Stimulated activated CD4-positive, alpha-beta T cell treated with anti-CD3 and anti-CD28 coated beads, Interleukin-12 subunit alpha, Interleukin-12 subunit beta, amount 100 ng/mL, for 24 hours (primary cell): ENCODE results near the gene TMEM245.

Source experiments
- DNase-seq, 2 experiments: peaks; one replicate each; pipeline ENCODE4 v3.0.0-alpha.2; 2020; ENCODE audit warnings: low read depth in 2 of 2

Gene TMEM245

GRCh38 chr9:109027176-109027575 lies 92.6 kb downstream of the TMEM245 start:
- no peak for DNase-seq

DNA sequence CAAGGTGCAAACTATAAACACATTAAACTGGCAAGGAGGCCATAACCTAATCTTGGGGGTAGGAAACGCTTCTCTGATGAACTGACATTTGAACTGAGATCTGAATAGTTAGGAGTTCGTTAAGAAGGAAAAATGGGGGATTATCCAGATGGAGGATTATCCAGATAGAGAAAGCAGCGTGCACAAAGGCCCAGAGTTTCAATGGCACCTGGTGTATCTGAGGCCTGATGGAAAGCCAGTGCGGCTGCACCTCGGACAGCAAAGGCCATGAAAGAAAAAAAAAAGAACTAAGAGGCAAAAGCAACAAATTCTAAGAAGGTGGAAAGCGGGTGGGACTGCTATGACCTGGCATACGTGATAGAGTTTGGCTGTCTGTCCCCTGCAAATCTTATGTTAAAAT lies 93.4 kb downstream of the TMEM245 start:
- DNase-seq, result no peak

- no peak for DNase-seq
Measured at GRCh38 chr9:109022873-109023272, 96.9 kb downstream of the TMEM245 start.

GRCh38 chr9:109020581-109021511 lies 98.9 kb downstream of the TMEM245 start:
- DNase-seq, result no peak

DNA sequence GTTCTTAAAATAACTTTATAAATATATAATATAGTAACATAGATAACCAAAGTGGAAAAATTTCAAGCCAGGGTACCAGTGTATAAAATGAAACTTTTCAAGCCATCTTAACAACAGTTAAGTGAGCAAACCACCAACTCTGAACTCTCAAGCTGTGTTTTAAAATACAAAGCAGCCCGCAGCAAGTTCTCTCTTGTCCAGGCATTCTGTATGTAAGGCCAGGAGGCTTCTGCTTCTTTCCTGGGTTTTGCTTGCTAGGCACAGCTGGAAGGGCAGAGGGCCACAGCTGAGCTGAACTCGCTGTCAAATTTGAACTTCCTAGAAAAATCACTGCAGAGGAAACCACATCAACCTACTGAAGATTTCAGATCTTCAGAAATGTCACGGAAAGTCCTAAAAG lies 99.6 kb downstream of the TMEM245 start:
- no peak for DNase-seq

DNA sequence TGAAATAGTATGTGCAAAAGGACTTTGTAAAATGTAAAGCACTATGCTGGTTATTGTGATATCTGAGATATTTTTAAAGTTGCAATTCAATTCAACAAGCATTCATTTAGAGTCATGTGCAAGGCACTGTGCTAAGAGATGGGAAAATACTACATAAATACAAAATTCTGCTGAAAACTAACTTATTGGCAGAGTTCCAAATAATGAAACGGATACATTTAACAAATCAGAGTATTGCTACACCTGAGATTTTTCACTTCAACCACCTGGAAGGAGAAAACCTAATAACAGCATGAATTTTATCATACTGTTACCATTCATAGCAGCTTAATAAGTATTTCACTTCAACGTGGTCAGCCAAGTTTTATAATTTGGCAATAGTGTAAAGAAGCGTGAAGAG lies 100.3 kb downstream of the TMEM245 start:
- DNase-seq, result no peak

- DNase-seq, result no peak
Measured at GRCh38 chr9:109017493-109017892, 102.3 kb downstream of the TMEM245 start.

- DNase-seq, result no peak
Measured at GRCh38 chr9:109017061-109017460, 102.7 kb downstream of the TMEM245 start.

DNA sequence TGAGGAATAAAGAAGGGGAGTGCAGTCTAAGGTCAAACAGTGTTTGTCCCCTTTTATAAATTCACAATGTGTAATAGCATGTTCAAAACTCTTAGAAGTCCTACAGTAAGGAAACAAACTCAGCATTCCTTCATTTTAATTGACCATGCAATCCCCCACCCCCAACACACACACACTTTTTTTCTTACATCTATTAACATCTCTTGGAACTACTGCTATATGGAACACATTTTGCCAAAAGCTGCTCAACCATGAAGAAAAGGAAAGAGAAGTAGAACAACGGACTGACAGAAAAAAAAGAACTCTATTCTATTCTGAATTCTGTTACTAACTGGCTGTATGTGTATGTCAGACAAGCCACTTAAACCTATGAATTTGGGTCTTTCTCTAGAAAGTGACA lies 103.6 kb downstream of the TMEM245 start:
- DNase-seq, result no peak

DNA sequence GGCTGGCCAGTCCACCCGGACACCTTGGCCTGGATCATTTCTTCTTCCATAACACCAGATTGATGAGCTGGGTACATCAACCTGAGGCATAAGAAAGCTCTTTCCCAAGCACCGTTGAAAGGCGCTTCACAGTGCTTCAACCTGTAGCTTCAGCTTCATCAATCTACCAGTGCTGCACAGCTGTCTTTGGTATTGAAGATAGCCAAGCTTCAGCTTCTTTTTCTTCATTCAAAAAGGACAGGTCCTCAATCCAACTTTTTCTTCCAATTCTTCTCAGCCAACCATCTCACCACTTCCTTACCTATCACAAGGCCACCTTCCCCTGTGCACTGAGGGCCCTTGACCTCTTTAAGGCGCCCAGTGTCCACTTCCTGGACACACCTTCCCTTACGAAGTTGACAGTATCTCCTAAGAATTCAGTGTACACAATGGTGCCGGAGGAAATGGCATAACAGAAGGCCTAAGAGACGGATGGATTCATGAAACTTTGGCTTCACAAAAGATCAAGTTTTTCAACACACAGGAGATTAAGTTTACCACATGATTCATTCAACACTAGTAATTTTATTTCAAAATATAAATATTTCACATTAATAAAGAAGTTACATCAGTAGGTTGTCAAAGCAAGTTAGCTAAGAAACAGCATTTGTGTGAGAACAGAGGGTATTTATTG lies 105.0 kb downstream of the TMEM245 start:
- DNase-seq, result no peak

- DNase-seq, result no peak
Measured at GRCh38 chr9:109013679-109014607, 105.8 kb downstream of the TMEM245 start.

DNA sequence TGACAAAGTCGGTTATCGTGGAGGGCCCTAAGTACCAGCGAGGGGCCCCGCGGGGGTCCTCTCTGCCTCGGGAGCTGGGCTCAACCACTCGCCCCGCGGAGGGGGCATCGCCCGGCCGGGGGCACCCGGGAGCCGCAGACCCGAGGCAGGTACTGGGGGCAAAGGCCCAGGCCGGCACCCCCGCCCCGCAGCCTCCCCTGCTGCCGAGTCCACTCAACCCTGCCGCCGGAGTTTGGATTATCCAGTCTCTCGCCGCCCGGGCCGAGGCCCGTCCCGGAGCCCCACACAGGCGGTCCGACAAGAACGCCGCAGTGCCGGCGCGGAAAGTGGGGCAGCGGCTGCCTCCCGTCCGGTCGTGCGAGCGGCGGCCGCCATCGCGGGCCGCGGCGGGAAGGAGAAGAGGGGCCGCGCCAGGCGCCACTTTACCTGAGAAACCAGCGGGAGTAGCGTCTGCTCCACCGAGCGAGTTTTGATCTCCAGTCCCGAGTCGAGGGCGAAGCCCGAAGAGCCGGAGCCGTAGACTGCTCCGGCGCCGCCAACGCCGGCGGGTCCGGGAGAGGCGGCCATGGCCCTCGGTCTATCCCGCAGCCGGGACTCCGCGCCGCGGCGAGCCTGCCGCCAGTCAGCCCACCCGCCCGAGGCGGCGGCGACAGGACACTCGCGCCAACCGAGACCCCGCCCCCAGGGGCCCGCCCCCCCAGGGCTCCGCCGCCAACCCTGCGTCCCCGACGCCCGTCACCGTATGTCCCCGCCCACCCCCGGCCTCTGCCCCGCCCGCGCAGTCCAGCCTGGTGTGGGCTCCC lies 106.7 kb downstream of the TMEM245 start, which contains the start of gene CTNNAL1:
Gene CTNNAL1, minus strand, starts transcription at position 624 of the 803 bp plus-strand sequence. Its CDS starts 57 bp downstream, at position 567.
- DNase-seq, result peak; percentile 65 to 88

DNA sequence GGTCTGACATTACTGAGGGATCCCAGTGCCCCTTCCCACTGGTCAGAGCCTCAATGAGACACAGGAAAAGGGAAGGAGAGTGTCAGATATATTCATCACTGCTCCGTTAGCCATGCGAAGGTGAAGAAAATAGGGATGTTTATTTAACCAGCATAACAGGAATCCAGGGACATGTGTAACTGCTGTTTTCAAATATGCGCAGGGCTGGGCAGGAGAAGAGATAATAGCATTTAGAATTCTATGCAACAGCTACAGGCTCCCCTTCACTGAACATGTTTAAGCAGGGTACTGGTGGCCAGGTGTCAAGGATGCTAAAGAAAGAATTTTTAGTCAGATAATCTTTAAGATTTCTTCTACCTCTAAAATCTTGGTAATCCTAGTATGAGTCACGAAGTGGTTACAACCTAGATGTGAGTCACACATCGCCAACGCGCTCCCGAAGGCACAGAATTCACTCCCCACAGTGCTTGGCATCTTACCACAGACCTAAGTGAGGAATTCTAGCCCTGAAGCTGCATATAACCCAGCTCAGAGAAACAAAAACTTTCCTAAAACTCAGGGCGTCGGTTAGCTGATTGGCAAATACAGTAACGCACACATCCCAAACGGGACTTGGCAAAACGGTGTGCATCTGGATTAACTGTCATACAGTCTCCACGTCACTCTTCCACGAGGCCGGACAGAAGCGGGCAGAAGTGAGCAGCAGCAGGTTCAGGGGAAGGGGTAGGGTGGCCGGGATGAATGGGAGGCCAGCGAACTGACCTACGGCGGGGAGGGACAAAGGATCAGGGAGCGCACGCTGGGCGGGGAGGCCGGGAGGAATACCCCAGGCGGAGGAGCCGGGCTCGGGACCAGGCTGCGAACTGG lies 107.5 kb downstream of the TMEM245 start:
- DNase-seq, result peak; percentile 27 to 47

- no peak for DNase-seq
Measured at GRCh38 chr9:109011231-109011671, 108.5 kb downstream of the TMEM245 start.

GRCh38 chr9:109010746-109011145 lies 109.0 kb downstream of the TMEM245 start:
- DNase-seq, result peak; percentile 31 to 52

DNA sequence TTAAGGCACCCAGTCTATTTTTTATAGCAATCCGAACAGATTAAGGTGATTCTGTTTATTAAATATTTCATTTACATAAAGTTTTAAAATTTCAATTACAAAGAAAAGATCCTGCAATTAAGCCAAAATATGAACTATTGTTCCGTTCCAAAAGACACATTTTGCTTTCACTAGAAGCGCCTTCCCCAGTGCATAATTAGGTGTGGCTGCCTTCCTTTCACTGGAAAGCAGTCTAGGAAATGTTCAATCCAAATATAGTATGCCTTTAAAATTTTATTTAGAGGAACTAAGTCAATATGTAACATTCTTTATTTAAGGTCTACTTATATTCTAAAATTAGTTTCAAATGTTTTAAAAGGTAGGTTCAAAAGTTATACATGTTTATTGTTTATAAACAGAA lies 114.1 kb downstream of the TMEM245 start:
- no peak for DNase-seq

DNA sequence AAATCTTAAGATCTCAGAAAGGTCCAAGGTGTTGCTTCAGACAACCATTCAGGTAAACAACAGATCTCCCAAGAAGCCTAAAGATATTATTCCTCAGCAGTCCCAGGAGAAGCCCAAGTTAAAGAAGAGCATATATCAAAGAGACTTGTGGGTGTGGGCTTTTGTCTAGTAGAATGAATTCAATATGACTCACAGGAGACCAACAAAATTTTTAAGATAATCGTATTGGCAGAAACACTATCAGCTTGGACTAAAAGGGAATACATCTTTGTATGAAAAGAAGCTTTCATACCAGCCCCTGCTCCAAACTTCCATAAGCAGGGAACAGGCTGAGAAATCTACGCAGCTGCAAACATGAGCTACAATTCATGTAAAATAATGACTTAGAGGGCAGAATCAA lies 116.6 kb downstream of the TMEM245 start:
- no peak for DNase-seq

DNA sequence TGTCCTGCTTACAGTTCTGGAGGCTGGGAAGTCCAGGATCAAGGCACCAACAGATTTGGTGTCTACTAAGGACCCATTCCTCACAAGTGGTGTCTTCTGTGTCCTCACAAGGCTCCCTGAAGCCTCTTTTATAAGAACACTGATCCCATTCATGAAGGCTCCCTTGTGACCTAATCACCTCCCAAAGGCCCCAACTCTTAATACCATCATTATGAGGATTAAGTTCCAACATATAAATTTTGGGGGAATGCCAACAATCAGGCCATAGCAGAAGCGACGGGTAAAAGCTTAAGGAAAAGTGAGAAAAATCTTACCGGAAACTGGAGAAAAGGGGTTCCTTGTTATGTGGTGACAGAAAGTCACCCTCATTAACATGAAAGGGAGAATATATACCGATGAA lies 117.6 kb downstream of the TMEM245 start:
- DNase-seq, result no peak

DNA sequence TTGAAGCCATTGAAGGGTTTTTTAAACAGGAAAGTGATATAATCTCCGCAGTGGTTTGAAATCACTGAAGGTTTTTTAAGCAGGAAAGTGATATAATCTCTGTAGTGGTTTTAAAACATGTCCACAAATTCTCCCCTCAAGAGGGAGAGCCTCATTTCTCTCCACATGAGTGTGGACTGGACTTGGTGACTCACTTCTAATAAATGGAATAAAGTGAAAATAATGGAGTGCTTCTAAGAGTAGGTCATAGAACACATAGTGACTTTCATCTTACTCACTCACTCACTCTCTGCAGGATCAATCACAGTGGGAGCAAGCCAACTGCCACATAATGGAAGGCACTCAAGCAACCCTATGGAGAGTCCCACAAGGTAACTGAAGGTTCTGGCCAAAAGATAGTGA lies 118.5 kb downstream of the TMEM245 start:
- DNase-seq, result no peak

GRCh38 chr9:108997112-108997511 lies 122.6 kb downstream of the TMEM245 start:
- no peak for DNase-seq
